GM18520 (cell line): ENCODE data around the gene GJB2.
"Not testable (repeated sequence)": the region's sequence is repeated elsewhere in the genome, so short reads cannot be mapped to it uniquely, and the experiment has no call there.

Experiments used
- ATAC-seq: cut with Tn5 transposase; IDR thresholded peaks from one replicate; pipeline ENCODE4 v1.9.1; 2021; ENCODE audit not compliant: unreplicated experiment

Gene GJB2

DNA sequence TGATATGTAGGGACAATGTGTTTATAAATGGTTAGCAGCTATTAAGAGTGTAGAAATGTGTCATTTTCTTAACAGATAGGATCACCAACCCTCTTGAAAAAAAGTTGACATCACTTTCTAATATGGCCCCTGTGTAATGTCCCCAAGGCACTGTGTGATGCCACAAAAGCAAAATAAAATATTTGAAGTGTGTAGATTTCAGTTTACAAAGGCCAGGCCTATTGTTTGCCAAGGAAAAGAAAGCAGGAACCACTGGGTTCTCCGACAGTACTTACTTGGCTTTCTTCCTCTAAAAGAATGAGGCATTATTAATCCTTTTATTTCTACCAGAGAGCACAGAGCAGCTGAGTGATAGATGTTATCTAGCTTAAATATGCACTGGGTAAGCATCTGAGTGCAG lies 21.4 kb downstream of the GJB2 start:
- ATAC-seq, result no peak

DNA sequence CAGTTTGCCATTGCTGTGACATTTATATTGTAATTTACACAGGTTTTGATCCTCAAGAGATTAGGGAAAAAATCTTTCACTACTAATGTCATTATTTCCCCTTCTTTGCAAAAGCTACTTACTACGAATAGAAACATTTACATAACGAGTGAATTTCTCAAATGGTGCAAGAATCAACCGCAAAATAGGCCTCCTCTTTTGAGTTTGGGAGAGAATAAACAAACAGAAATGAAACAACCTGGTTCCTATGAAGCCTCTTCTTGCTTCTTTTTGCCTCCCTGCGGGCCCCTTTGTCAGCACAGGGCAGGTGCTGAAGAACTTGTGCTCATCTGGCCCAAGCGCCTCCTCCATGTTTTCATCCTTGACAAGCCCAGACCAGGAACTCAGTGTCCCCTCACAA lies 21.8 kb downstream of the GJB2 start:
- no peak for ATAC-seq

DNA sequence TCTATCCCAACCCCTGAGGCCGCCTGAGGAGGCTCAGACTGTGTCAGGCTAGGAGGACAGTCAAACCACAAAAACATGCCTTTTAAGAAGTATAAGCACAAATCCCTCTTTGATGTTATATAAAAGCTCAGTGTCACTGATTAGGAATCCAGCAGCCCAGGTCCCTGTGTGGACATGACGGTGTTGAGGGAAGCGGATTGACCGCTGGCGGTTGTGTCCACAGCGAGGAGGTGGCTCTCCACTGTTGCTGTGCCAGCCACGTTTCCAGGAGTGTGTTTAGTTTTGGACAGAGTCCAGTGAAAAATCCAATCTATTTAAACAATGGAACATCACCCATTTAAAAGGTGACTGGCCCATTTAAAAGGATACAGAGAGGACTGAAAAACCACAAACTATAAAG lies 24.3 kb downstream of the GJB2 start:
- no peak for ATAC-seq

DNA sequence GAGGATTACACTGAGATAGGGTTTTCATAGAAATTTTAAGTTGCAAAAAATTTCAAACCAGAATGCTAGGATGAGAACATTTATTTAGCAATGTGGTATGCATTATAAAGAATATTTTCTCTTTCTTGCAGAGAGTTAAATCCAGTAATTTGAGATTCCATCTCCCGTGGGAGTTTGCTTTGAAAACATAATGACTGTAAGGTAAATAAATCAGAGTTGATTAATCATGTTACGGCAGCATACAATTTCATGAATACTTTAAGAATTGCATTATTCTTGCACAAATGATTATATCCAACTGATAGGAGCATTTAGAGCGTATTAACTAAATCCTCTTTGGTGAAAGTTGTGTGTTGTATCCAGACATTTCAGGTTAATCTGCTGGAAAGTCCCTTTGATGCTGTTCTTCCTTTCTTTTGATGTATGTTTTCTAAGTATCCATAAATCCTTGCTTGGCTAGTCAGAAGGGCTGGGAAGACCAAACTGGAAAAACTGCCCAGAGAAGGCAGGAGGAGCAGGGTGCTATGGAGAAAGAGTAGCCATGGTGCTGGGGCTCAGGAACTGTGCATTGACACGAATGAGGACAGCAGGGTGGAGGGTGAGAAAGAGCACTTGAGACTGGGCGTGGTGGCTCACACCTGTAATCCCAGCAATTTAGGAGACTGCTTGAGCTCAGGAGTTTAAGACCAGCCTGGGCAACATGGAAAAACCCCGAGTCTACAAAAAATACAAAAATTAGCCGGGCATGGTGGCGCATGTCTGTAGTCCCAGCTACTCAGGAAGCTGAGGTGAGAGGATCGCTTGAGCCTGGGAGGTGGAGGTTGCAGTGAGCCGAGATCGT lies 27.1 kb downstream of the GJB2 start:
- no peak for ATAC-seq

DNA sequence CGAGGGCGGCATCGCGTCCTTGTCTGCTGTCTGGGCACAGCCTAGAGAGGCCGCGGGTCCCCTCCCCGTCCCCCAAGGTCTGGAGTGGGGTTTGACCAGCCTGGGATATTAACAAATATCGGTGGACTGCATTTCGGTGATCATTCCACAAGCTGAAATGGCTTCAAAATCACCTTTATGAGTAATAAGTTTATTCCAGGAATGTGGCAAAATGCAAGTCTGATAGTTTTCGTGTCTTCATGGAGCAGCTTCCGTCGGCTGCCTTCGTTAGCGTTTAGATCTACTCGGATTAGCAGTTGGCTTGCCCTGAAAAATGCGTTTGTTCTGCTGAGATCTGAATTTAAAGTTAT lies 30.8 kb downstream of the GJB2 start:
- ATAC-seq, result no peak

DNA sequence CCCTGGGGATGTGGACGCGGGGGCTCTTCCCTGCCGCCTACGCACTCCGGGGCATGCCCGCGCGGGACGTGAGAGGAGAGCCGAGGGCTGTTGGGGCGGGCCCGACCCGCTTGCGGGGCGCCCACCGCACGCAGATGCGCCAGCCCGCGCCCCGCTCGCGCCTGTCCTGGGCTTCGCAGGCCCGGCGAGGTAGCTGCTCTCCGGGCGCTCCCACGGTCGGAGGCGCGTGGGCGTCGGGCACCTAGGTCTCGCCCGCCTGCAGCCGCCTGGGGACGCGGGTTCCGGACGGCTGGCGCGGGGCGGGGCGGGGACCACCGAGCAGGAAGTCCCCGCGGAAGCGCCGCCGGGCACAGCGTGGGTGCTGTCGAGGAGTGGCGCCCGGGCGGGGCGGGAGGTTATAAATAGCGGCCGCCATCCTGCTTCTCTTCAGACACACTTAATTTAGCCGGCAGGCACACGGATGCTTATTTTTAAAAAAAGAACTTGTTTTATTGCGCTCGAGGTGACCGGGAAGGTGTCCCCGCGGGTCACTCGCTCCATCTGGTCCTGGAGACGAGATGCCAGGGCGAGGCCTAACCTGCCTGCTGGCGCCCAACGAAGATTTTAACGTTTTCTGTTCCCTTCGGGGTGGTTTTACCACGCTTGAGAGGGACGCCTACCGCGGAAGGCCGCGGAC lies 31.3 kb downstream of the GJB2 start:
- ATAC-seq, result peak; percentile 25

DNA sequence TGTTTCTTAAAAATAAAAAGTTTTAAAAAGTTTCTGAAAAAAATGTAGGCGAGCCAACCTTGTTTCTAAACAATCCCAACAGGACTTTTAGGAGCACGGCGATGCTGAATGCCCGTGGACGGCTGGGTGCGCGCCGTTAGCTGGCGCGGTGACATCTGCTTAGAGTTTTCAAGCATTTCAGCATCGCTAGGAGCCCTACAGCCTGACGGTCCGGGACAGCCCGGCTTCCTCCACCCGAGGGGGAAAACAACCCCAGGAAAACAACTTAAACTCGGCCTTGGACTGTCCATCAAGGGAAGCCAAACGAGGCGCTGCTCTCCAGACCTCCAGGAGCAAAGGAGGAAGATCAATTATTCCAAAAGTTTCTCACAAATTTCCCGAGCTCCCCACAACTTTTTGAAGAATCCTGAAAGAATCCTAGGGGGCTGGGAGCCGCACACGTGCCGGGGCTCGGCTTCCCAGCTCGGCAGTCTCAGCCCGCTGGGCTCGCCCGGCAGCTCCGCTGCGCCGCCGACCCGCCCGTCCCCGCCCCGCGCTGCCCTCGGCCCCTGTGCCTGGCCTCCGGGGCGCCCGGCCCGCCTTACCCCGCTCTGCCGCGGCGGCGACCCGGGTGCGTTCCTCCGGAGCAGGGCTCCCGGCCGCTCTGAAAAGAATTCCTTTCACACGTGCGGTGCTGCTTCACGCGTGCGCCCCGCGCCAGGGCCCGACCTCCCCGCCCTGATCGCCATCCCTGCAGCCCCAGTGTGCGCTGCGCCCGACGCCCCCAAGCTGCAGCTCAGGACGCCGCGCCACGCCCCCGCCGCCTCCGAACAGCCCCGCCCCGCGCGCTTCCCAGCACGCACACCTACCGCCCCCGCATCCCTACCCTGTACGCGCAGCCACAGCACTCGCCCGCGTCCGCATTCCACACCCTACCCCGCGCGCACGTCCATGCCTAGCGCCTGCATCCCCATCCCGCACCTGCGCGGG lies 32.1 kb downstream of the GJB2 start, which contains the start of gene GJA3:
Gene GJA3, minus strand, starts transcription at position 747 of the 969 bp plus-strand sequence. CDS start 17,764 bp downstream, outside the sequence.
- peak; percentile 29 for ATAC-seq

DNA sequence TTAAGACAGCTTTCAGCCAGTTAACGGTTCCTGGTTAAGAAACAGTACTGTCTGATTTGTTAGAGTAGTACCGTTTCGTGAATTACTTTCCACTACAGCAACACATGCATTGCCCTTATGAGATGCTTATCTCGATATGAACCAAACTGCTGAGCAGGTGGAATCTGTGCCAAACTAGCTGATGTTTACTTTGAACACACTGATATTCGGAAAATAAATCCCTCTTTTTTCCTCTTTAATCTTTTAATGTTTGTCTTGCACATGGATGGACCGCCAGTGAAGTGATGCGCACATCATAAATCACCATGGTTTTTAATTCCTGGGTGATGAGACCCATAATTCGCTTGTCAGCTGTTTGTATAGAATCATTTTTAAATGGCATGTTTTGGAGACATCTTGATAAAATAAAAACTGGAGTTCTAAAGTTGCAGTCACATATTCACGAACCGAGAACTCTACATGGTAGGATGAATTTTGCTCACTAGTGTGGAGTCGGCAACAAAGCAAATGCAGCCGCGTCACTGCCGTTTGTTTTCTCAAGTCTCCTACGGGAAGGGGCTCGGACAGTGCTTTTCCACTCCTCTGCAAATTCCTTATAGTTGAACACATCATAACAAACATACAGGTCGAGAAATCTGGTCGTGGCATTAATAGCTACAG lies 33.0 kb downstream of the GJB2 start:
- no peak for ATAC-seq

DNA sequence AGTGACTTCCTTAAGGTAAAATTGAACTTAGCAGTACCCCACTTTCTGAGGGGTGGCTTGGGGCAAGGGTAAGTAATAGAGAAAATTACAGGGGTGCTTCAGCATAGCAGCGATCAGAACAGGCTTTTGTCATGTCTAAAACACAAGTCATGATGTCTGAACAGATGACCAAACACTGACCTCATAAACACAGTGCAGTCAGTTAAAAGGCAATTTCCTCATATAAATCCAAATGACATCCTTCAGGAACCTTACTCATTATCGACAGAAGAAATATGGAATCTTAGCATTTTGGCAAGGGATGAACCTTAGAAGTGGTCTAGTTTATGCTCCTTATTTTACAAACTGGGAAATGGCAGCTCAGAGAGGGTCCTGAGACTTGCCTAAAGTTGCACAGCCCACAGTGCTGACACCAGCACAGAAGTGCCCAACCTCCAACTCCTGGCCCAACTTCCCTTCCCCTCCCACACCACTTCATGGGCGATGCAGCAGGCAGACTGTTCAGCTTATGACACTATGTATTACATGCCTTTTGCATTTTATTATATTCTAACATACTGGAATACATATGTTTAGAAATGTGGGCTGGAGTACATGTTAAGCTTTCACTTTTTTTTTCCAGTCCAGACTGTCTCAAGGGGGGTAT lies 35.5 kb downstream of the GJB2 start:
- ATAC-seq, result no peak

DNA sequence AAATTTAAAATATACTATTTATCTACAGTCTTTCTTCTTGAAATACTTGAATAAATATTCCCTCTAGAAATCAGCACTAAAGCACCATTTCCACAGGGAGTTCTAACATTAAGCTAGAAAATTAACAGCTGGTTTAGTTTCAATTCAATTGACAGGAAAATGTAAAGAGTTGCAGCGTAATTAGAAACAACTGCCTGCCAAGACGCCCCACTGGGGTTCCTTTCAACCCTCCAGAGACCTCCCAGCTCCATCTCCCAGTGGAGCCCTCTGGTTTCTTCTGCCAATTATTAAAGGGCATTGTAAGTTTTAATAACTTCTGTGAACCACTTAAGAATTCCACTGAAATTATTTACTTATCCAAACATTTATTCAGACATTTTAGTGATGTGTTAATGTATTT lies 36.0 kb downstream of the GJB2 start:
- ATAC-seq, result no peak

DNA sequence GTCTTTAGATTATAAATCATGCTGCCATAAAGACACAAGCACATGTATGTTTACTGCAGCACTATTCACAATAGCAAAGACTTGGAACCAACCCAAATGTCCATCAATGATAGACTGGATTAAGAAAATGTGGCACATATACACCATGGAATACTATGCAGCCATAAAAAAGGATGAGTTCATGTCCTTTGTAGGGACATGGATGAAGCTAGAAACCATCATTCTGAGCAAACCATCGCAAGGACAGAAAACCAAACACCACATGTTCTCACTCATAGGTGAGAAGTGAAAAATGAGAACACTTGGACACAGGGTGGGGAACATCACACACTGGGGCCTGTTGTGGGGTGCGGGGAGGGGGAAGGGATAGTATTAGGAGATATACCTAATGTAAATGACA lies 39.4 kb downstream of the GJB2 start:
- not testable (repeated sequence) for ATAC-seq

DNA sequence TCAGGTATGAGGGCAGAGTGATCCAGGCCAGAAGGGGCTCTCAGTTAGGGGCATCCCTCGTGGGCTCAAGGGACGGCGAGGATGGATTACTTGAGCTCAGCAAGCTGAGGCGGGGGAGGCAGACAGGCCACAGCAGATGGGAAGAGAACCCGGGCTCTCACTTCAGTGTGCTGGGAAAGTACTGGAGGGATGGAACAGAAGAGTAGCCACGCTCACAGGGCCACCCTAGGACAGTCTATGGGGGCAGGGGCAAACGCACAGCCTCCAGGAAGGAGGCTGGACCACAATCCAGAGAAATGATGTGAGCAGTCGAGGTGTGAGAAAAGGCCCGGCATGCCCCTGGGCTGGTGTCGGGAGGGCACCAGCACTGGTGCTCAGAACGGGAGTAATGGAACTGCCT lies 41.1 kb downstream of the GJB2 start:
- ATAC-seq, result no peak

DNA sequence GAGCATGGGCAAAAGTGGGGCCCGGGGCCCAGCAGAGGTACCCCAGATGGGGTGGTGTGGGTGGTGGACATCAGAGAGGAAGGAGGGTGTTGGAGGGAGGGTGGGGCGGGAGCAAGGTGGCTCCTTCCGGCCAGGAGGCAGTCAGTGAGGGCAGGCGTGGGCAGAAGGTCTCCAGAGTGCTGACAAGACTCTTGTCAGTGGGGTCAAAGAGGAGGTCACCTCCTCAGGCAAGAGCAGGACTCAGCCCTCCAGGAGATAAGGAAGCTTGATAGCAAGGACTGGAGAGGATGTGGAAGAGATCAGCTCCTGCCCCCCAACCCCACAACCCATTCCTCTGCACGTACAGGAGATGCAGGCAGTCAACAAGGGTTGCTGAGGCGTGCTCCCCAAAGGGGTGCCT lies 41.7 kb downstream of the GJB2 start:
- ATAC-seq, result no peak

DNA sequence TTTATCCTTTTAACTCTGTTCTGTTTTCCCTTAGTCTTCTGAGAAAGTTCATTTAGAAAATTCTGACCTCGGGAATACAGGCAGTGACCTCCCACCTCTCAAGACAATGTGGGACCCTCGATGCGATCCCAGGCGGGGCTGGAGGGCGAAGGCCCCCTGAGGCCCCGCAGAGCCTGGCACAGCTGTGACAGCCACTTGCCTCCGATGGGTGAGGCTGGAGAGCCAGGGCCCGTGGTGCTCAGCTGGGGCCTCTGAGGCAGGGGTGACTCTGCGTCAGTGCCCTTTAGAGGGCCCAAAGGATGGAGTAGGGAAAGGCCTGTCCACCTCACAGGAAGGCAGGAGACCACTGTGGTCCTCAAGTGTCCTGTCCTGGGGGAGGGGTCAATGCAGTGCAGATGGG lies 42.2 kb downstream of the GJB2 start:
- ATAC-seq, result no peak

DNA sequence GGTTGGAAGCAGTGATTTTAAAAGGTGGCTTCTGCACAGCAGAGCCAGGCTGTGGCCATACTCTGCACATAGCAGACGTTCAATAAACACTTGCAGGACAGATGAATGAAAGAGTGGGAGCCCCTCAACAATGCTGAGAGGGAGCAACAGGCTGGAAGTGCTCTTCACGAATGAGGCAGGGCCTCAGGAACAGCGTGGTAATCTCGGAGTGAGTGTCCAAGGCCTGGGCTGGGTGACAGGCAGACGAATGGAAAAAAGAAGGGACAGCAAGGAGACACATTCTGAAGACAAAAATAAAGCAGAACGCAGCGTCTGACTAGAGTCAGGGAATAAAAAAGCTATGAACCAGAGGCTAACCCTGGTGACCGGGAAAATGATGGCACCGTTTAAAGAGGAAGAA lies 43.0 kb downstream of the GJB2 start:
- no peak for ATAC-seq

DNA sequence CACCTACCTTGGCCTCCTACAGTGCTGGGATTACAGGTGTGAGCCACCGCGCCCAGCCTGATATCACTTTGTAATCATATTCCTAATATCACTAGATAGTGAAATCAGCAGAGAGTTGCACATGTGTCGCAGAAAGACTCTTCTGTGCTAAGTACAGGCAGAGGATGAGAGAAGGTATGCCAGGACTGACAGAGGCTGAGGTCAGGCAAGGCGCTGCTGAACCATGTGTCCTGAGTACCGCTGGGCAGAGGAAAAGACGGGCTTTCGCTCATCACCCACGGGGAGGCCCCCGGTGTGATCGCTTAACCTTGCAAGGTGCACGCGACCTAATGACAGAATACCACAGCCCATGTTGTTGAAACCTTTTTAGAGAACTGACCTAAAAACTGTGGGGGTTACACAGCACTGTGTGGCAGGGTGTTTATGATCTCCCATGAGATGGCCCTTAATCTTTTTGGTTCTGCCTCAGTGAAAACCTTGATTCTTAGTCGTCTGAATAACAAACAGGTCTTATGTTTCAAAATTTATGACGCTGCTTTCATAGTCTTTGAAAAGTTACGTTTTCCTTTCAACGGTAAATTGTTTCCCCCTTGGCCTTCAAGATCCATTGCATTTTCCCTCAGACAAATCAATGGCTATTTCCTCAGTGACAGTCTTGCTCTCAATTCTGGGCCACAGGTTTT lies 44.1 kb downstream of the GJB2 start:
- no peak for ATAC-seq

DNA sequence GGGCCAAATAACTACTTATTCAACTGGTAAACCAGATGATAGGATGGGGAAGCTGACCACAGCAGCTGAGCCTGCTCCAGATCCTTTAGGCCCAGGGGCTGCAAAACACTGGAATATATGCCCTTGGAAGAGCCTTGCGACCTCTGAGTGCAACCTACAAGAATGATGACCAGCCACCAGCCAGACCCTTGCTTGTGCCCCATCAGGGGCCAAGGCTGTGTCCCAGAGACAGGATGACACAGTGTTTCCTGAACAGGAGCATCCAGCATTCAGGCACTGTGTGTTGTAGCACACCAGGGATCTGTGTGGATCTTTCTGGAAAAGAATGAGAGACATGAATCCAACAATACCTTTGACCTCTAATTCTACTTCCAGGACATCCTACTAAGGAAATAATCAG lies 46.4 kb downstream of the GJB2 start:
- ATAC-seq, result no peak

DNA sequence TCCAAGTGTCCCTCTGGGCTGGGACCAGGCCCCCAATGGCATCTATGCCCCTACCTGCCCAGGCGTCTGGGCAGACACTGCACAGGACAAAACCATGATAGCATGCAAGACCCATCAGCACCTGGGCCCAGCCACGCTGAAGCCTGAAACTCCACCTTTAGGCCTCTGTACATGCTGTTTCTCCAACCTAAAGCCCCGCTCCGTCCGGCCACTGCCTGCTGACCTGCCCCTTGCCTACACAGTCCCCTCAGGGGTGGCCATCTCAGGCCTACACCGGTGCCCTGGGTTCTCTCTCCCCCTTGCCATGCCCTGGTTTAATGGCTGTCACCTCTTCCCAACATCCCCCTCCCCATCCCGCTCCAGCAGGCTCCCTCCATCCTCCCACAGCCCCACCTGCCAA lies 47.2 kb downstream of the GJB2 start:
- ATAC-seq, result no peak

DNA sequence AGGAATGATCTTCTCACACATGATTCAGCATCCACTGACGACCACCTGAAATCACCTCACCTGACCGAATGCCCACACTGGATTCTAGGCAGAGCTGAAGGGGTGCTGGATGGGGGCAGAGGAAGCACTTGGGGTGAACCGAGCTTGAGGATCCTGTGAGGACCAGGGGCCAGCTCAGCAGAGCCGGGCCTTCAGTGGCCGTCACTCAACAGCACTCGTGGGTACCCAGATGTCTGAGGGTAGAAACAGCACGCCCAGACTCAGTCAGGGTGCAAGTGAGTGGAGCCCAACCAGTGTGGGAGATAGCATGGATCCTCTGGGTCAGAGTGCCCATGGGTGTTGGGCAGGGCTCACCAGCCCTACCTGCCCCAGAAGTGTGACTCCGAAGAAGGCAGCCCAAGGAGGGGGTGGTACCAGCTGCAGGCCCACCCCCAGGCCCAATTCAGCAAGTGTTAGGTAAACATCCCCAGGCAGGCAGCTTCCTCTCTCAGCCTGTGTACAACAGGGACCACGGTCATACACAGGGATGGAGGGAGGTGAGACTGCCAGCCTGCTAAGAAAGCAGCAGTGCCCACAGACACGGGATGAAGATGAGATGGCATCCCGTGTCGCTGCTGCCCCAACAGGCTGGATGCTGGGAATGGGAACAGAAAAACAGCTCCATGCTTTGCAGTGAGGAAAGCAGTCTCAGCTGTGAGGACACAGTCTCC lies 48.4 kb downstream of the GJB2 start:
- no peak for ATAC-seq
